Ascending aorta (tissue), 2 donors: ENCODE measurements around the gene TMEM154. TPM values are rescaled to one million over a fixed set of nuclear protein-coding genes. Genes with fewer than 3 reads are reported as not detected.

Source experiments
- DNase-seq, 2 donors: peaks; one replicate each; pipeline ENCODE4 v3.0.0-alpha.2; 2019; ENCODE audit warnings: low spot score in 2 of 2
- H3K27ac ChIP-seq, 2 donors: fragments of 200-600 bp; sonication (generic); one replicate each; pipeline ENCODE4 v1.5.1; 2016 to 2017; ENCODE audit warnings: mild to moderate bottlenecking in 1 of 2
- H3K27me3 ChIP-seq: fragments of 200-600 bp; sonication (generic); one replicate; pipeline ENCODE4 v1.5.1; 2017
- H3K36me3 ChIP-seq, 2 donors: fragments of 200-600 bp; sonication (generic); one replicate each; pipeline ENCODE4 v1.5.1; 2016
- H3K4me1 ChIP-seq, 2 donors: fragments of 200-600 bp; sonication (generic); one replicate each; pipeline ENCODE4 v1.5.1; 2016 to 2017; ENCODE audit warnings: mild to moderate bottlenecking in 1 of 2
- H3K4me3 ChIP-seq, 2 donors: fragments of 200-600 bp; sonication (generic); one replicate each; pipeline ENCODE4 v1.5.1; 2016 to 2017; ENCODE audit warnings: mild to moderate bottlenecking in 1 of 2
- H3K9me3 ChIP-seq, 2 donors: fragments of 200-600 bp; sonication (generic); one replicate each; pipeline ENCODE4 v1.5.1; 2016
- intact Hi-C: fragments of 100-400 bp; cut with DNase I; formaldehyde crosslinking; loops from one replicate; pipeline ENCODE4 v1.15.1; 2023
- total RNA-seq: library from RNA; depleted of rRNA; stranded (reverse); fragments of >200 nt; gene quantifications from one replicate; pipeline ENCODE4 v1.1.0, GENCODE V29; 2016
- TF ChIP-seq, protein P1 (sequence below), 3 experiments: fragments of 200-600 bp in 2 of 3; fragments of 450-650 bp in 1 of 3; sonication (generic) in 2 of 3; IDR thresholded peaks; one replicate each; pipeline ENCODE4 v1.5.1; 2016 to 2019; ENCODE audit warnings: antibody characterized with exemption in 3 of 3, mild to moderate bottlenecking in 1 of 3, moderate library complexity in 1 of 3

TMEM154 gene
- total RNA-seq, 1 donor from 2014 or later = 1.4 TPM

DNA sequence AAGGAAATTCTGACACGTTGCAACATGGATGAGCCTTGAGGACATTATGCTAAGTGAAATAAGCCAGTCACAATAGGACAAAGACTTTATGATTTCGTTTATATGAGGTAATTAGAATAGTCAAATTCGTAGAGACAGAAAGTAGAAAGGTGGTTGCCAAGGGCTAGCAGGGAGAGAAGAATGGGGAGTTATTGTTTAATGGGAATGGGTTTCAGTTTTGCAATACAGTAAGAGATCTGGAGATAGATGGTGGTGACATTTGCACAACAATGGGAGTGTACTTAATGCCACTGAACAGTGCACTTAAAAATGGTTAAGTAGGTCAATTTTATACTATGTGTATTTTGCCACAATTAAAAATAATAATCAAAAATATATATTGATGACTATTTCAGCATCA is 43.4 kb upstream of the TMEM154 start:
- no peak for DNase-seq
- H3K27me3 ChIP-seq = no peaks in the 10 kb centered on the region
- no peak overlapping the region for H3K27ac ChIP-seq
- H3K4me3 ChIP-seq = no peak overlapping the region
- no peaks in the 10 kb centered on the region for H3K4me1 ChIP-seq
- intact Hi-C loops = no loop called here
- H3K36me3 ChIP-seq = no peaks in the 10 kb centered on the region
- TF ChIP-seq, protein P1, sequence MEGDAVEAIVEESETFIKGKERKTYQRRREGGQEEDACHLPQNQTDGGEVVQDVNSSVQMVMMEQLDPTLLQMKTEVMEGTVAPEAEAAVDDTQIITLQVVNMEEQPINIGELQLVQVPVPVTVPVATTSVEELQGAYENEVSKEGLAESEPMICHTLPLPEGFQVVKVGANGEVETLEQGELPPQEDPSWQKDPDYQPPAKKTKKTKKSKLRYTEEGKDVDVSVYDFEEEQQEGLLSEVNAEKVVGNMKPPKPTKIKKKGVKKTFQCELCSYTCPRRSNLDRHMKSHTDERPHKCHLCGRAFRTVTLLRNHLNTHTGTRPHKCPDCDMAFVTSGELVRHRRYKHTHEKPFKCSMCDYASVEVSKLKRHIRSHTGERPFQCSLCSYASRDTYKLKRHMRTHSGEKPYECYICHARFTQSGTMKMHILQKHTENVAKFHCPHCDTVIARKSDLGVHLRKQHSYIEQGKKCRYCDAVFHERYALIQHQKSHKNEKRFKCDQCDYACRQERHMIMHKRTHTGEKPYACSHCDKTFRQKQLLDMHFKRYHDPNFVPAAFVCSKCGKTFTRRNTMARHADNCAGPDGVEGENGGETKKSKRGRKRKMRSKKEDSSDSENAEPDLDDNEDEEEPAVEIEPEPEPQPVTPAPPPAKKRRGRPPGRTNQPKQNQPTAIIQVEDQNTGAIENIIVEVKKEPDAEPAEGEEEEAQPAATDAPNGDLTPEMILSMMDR (IDR thresholded peaks at IDR 0.05) = no peak
- no peaks in the 10 kb centered on the region for H3K9me3 ChIP-seq

DNA sequence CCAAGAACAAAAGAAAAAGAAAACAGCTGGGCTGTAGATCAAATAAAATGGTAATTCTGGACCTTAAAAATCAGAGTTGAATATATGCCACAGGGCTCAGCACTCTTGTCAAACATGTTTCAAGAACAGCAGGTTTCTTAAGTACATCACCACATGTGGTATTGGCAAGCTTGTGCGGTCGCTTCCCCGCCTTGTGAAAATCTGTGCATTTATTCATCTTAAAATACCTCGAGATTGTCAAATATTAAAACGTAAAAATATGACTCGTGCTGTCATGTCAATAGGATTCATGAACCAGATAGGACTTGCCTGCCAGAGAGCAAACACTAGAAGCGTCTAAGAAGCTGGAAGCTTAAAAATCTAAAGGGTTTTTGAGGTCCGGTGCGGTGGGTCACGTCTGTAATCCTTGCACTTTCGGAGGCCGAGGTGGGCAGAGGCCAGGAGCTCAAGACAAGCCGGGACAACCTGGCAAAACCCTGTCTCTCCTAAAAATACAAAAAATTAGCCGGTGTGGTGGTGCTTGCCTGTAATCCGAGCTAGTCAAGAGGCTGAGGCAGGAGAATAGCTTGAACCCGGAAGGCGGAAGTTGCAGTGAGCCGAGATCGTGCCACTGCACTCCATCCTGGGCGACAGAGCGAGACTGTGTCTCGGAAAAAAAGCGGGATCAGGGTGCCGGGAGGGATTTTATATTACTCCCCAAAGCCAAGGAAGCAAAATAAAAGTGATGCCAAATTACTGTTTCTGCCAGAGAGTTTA is 40.2 kb upstream of the TMEM154 start:
- no peak for DNase-seq
- no peak overlapping the region for H3K4me3 ChIP-seq

DNA sequence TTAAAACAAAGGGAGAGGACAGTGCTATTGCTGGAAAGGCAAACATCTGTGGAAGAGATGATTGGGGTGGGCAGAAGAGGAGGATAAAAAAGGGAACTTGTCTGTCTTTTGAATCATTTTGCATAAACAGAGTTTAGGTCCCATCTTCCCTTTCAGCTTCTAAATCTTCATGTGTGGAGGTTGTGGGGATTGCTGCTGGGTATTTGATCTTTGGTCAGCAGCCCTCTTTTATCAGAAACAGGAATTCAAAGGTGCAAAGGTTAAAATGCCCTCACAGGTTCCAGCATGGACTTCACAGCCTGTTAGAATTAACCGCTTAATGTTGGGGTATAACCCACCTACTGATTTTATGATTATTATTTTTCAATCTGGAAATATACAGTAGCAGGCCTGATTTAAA is 39.5 kb upstream of the TMEM154 start:
- Histone ChIP-seq H3K27me3 (no peaks in the 10 kb centered on the region), H3K4me3 (no peak overlapping the region), H3K4me1 (no peaks in the 10 kb centered on the region), H3K27ac (no peak overlapping the region), H3K36me3 (no peaks in the 10 kb centered on the region), H3K9me3 (no peaks in the 10 kb centered on the region)
- no peak for DNase-seq
- TF ChIP-seq, protein P1 (IDR thresholded peaks at IDR 0.05) = no peak
- intact Hi-C loops = no loop called here

More for the DNA sequence above, 40.2 kb upstream of the TMEM154 start:
- Histone ChIP-seq H3K9me3 (no peaks in the 10 kb centered on the region), H3K4me1 (no peaks in the 10 kb centered on the region), H3K27ac (no peak overlapping the region), H3K36me3 (no peaks in the 10 kb centered on the region), H3K27me3 (no peaks in the 10 kb centered on the region)
- TF ChIP-seq, protein P1 (IDR thresholded peaks at IDR 0.05) = no peak
- intact Hi-C loops = no loop called here

DNA sequence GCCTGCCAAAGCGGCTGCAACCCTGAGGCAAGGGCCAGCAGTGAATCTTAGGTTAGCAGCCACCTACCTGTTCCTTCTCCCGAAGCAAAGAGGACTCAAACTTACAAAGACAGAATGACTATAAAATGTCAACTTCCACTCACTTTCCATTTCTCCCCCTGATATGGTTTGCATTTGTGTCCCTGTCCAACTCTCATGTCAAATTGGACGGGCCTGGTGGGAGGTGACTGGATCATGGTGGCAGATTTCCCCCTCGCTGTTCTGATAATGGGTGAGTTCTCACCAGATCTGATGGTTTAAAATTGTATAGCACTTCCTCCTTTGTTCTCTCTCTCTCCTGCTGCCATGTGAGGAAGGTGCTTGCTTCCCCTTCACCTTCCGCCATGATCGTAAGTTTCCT is 35.3 kb upstream of the TMEM154 start:
- TF ChIP-seq, protein P1 (IDR thresholded peaks at IDR 0.05) = no peak
- DNase-seq = no peak
- no peak overlapping the region for H3K4me3 ChIP-seq
- H3K9me3 ChIP-seq = no peaks in the 10 kb centered on the region
- no peak overlapping the region for H3K27ac ChIP-seq
- H3K4me1 ChIP-seq = no peaks in the 10 kb centered on the region
- H3K27me3 ChIP-seq = no peaks in the 10 kb centered on the region
- intact Hi-C loops = no loop called here
- no peaks in the 10 kb centered on the region for H3K36me3 ChIP-seq

DNA sequence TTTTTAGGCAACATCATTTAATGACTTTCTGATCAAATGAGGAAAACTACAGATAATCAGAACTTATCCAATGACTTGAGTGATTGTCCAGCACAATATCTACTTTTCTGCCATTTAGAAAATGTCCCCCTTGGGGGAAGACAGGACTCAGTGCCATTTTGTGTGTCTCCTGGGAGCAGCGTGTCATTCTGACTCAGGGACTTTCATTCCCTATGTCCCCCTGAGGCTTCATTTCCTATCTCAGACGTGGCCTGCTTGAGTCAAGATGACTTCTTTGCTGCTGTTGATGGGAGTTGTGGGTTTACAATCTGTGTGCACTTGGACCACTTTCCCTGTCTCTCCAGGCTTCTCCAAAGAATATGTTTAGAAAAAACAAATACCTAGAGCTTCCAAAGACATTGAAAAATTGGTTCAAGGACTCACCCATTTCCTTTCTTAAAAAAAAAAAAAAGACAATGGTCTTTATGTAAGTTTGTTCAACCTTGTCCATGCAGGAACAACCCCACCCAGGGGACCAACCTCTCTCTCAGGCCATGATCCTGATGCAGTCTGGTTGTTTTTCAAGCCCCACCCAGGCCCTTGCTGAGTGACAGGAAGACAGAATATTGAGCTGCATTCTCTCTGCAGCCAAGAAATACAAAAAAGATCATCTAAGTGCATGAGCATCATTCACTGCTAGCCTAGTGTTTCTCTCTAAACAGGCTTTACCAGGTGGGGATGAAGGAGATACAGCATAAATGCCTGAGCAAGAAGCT is 34.3 kb upstream of the TMEM154 start:
- Histone ChIP-seq H3K9me3 (no peaks in the 10 kb centered on the region), H3K27me3 (no peaks in the 10 kb centered on the region), H3K36me3 (no peaks in the 10 kb centered on the region), H3K27ac (no peak overlapping the region), H3K4me3 (no peak overlapping the region), H3K4me1 (no peaks in the 10 kb centered on the region)
- TF ChIP-seq, protein P1 (IDR thresholded peaks at IDR 0.05) = no peak
- intact Hi-C loops = no loop called here
- DNase-seq = no peak
